ENCODE data around the gene TCEANC2.

GRCh38 chr1:54110996-54111395 is 57.6 kb downstream of the TCEANC2 start:
- TF ChIP-seq EZH2 (IDR thresholded peaks at IDR 0.05) (no peak), POLR2AphosphoS5 (IDR thresholded peaks at IDR 0.05; ENCODE audit: borderline replicate concordance, low read depth, low read length) (no peak), FOXP2 (optimal IDR thresholded peaks at IDR 0.05; ENCODE audit: control extremely low read depth, extremely low read length, insufficient read depth) (no peak)
